Measurements from ENCODE around the gene TPRN. TPM values are rescaled to one million over a fixed set of nuclear protein-coding genes. Genes with fewer than 3 reads are reported as not detected.

The TPRN gene
- polyA plus RNA-seq, 1 of the 3 experiments (the other 2 are of a cell fraction), result 5.2 TPM

- H3K36me3 ChIP-seq (replicated peaks in 1 of 2; ENCODE audit: control insufficient read depth in 1 of 2, insufficient read depth in 2 of 2, low read length in 1 of 2), result no peaks in the 10 kb centered on the region
- H2AFZ ChIP-seq (ENCODE audit: low read depth), result no peak overlapping the region
- peaks cover 0 to 6% of the 10 kb centered on the region in 2 experiments; a peak in 1 of 4 replicates for H3K4me1 ChIP-seq (ENCODE audit: control insufficient read depth in 1 of 2, insufficient read depth in 2 of 2, low read depth in 1 of 2, low read length in 1 of 2)
- H3F3A ChIP-seq (replicated peaks; ENCODE audit: insufficient read depth), result no peaks in the 10 kb centered on the region
- no peaks in the 10 kb centered on the region for H3K9me3 ChIP-seq
- H3K9ac ChIP-seq, result no peak overlapping the region
- no peak overlapping the region for H3K4me3 ChIP-seq (ENCODE audit: low read depth in 2 of 2, low read length in 1 of 2)
- no peak overlapping the region for H3K27ac ChIP-seq (ENCODE audit: low read depth in 2 of 2, low read length in 1 of 2)
- 58% methylated on average over 2 of the region's 4 CpGs for WGBS (ENCODE audit: low lambda C conversion rate)
- H3K9me2 ChIP-seq, result no peaks in the 10 kb centered on the region
- no peaks in the 10 kb centered on the region for H3K79me2 ChIP-seq (ENCODE audit: insufficient read depth)
- DNase-seq, result no peak
- peaks cover 5% of the 10 kb centered on the region for H3K27me3 ChIP-seq (ENCODE audit: insufficient read depth)
- H3K4me2 ChIP-seq, result no peak overlapping the region
- no peaks in the 10 kb centered on the region for H4K20me1 ChIP-seq (ENCODE audit: insufficient read depth)
- TF ChIP-seq FOSL2 (IDR thresholded peaks at IDR 0.05; ENCODE audit: borderline replicate concordance, low read depth) (no peak), FOXJ3 (CRISPR knock-in tag; IDR thresholded peaks at IDR 0.05) (no peak), CHD2 (IDR thresholded peaks at IDR 0.05; ENCODE audit: low read length, partially characterized antibody) (no peak), SMC3 (IDR thresholded peaks at IDR 0.05; ENCODE audit: low read depth, low read length) (no peak), EP300 (IDR thresholded peaks at IDR 0.05; ENCODE audit: borderline replicate concordance in 1 of 2, low read depth in 1 of 2, low read length in 1 of 2) (no peak), TCF12 (IDR thresholded peaks at IDR 0.05) (no peak), TAF1 (IDR thresholded peaks at IDR 0.05; ENCODE audit: borderline replicate concordance, low read depth, low read length) (no peak), ELF1 (IDR thresholded peaks at IDR 0.05) (no peak), JUND (IDR thresholded peaks at IDR 0.05) (no peak), NFIC (IDR thresholded peaks at IDR 0.05; ENCODE audit: borderline replicate concordance) (no peak), RFX5 (IDR thresholded peaks at IDR 0.05; ENCODE audit: low read length) (no peak), RXRA (IDR thresholded peaks at IDR 0.05; ENCODE audit: borderline replicate concordance, low read depth) (no peak), FOXM1 (IDR thresholded peaks at IDR 0.05; ENCODE audit: low read depth) (no peak)
- TF ChIP-seq, protein P1, sequence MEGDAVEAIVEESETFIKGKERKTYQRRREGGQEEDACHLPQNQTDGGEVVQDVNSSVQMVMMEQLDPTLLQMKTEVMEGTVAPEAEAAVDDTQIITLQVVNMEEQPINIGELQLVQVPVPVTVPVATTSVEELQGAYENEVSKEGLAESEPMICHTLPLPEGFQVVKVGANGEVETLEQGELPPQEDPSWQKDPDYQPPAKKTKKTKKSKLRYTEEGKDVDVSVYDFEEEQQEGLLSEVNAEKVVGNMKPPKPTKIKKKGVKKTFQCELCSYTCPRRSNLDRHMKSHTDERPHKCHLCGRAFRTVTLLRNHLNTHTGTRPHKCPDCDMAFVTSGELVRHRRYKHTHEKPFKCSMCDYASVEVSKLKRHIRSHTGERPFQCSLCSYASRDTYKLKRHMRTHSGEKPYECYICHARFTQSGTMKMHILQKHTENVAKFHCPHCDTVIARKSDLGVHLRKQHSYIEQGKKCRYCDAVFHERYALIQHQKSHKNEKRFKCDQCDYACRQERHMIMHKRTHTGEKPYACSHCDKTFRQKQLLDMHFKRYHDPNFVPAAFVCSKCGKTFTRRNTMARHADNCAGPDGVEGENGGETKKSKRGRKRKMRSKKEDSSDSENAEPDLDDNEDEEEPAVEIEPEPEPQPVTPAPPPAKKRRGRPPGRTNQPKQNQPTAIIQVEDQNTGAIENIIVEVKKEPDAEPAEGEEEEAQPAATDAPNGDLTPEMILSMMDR (IDR thresholded peaks at IDR 0.05), result no peak
- ChIA-PET POLR2A (interaction anchor here (1.0 kb wide), 1 partner anchor 14 kb away, joined by 3 read pairs; no protein-coding TSS in a partner anchor), CTCF (no interaction called here)
These were observed 57.1 kb downstream of the TPRN start for GRCh38 chr9:137143459-137143858.

DNA sequence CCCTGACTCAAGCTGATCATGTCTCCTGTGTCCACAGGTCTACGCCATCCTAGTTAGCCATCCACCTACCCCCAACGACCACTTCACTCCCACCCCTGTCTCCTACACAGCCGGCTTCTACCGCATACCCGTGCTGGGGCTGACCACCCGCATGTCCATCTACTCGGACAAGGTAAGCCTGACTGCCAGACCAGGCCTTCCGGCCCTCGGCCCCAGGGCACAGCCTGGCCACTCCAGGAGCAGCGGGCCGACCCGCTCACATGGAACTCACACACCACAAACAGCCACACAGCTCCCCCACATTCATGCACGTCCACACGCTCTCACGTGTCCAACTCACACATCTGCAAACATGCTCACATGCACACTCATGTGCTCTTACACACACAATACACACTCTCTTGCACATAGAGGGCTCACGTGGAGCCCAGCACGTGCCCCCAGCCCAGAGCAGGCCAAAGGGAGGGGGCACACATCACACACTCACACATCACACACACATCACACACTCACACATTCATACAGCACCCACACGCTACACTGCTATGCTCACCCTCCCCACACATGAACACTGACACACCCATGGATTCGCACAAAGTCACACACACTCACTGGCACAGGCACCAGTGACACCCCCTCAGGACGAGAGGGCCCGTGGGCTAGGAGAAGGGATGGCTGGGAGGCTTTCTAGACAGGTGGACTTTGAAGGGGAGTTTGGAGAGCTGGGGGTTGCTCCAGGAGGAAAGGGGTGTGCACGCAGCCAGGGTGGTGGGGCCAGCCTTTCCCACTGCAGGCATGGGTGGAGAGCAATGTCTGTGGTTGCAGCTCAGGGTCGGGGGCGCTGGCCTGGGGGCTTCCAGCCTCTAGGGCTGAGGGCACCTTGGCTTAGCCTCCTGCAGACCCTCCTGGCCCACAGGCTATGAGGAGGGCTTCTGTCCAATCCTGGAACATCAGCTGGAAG lies 58.3 kb downstream of the TPRN start:
- no peaks in the 10 kb centered on the region for H3K9me3 ChIP-seq
- CTCF ChIA-PET, result interaction anchor here (1.9 kb wide), 1 partner anchor 85 kb away, joined by 5 read pairs; the partner anchor contains the start of gene RNF224

More for the DNA sequence above, 58.3 kb downstream of the TPRN start:
- TF ChIP-seq RXRA (IDR thresholded peaks at IDR 0.05; ENCODE audit: borderline replicate concordance, low read depth) (no peak), POLR2AphosphoS5 (IDR thresholded peaks at IDR 0.05; ENCODE audit: low read depth, low read length) (no peak), RCOR1 (IDR thresholded peaks at IDR 0.05; ENCODE audit: low read length) (no peak), JUND (IDR thresholded peaks at IDR 0.05) (no peak), TEAD4 (IDR thresholded peaks at IDR 0.05; ENCODE audit: borderline replicate concordance, insufficient read depth) (no peak), EZH2phosphoT487 (IDR thresholded peaks at IDR 0.05; ENCODE audit: borderline replicate concordance, low read depth) (no peak), PBX3 (IDR thresholded peaks at IDR 0.05) (no peak), IRF3 (IDR thresholded peaks at IDR 0.05; ENCODE audit: low read depth, low read length) (no peak), ELF1 (IDR thresholded peaks at IDR 0.05) (no peak), YY1 (IDR thresholded peaks at IDR 0.05; ENCODE audit: low read depth) (no peak), SMC3 (IDR thresholded peaks at IDR 0.05; ENCODE audit: low read depth, low read length) (no peak), MEF2A (IDR thresholded peaks at IDR 0.05; ENCODE audit: borderline replicate concordance, low read depth) (no peak), CHD2 (IDR thresholded peaks at IDR 0.05; ENCODE audit: low read length, partially characterized antibody) (no peak), TCF12 (IDR thresholded peaks at IDR 0.05) (no peak)
- H3K36me3 ChIP-seq (replicated peaks in 1 of 2; ENCODE audit: control insufficient read depth in 1 of 2, insufficient read depth in 2 of 2, low read length in 1 of 2), result no peaks in the 10 kb centered on the region
- H3K4me2 ChIP-seq, result no peak overlapping the region
- 58% methylated on average over 22 of the region's 24 CpGs for WGBS (ENCODE audit: low lambda C conversion rate)
- H3K4me1 ChIP-seq (ENCODE audit: control insufficient read depth in 1 of 2, insufficient read depth in 2 of 2, low read depth in 1 of 2, low read length in 1 of 2), result peaks cover 0 to 8% of the 10 kb centered on the region in 2 experiments; a peak in 1 of 4 replicates
- no peak overlapping the region for H3K9ac ChIP-seq
- peaks cover 14% of the 10 kb centered on the region for H3K27me3 ChIP-seq (ENCODE audit: insufficient read depth)
- no peaks in the 10 kb centered on the region for H3K79me2 ChIP-seq (ENCODE audit: insufficient read depth)
- POLR2A ChIA-PET, result no interaction called here
- H3F3A ChIP-seq (replicated peaks; ENCODE audit: insufficient read depth), result no peaks in the 10 kb centered on the region
- no peaks in the 10 kb centered on the region for H3K9me2 ChIP-seq
- DNase-seq, result no peak
- no peak overlapping the region for H2AFZ ChIP-seq (ENCODE audit: low read depth)
- no peak overlapping the region for H3K4me3 ChIP-seq (ENCODE audit: low read depth in 2 of 2, low read length in 1 of 2)
- no peak overlapping the region for H3K27ac ChIP-seq (ENCODE audit: low read depth in 2 of 2, low read length in 1 of 2)
- H4K20me1 ChIP-seq (ENCODE audit: insufficient read depth), result no peaks in the 10 kb centered on the region
